K562 (cell line): Measurements from ENCODE around the gene R3HDM1. TPM values are rescaled to one million over a fixed set of nuclear protein-coding genes. Genes with fewer than 3 reads are reported as not detected.
A peak's percentile ranks its signal among the peaks of the same experiment; 100 is the strongest.

Experiments used
- ATF2 ChIP-seq: sonication (generic); formaldehyde crosslinking; IDR thresholded peaks from 2 replicates; pipeline ENCODE4 v1.8.1; 2022; ENCODE audit warnings: missing genetic modification reagents
- CHD4 ChIP-seq: fragments of 200-600 bp; sonication (generic); IDR thresholded peaks from 3 replicates; pipeline ENCODE4 v1.6.1; 2012; ENCODE audit warnings: low read depth, mild to moderate bottlenecking, mixed read lengths, low read length, inconsistent platforms; ENCODE audit not compliant: insufficient read depth, insufficient replicate concordance, poor library complexity, severe bottlenecking
- DEAF1 ChIP-seq: fragments of 450-650 bp; formaldehyde crosslinking; IDR thresholded peaks from 2 replicates; pipeline ENCODE4 v1.4.0; 2020; ENCODE audit warnings: mild to moderate bottlenecking, moderate library complexity
- DPF2 ChIP-seq: fragments of 450-650 bp; IDR thresholded peaks from 2 replicates; pipeline ENCODE4 v1.6.1; 2016
- FOXJ3 ChIP-seq: sonication (generic); formaldehyde crosslinking; IDR thresholded peaks from 2 replicates; pipeline ENCODE4 v1.4.0; 2020; ENCODE audit warnings: mild to moderate bottlenecking, missing genetic modification reagents
- PTBP1 ChIP-seq: fragments of 200-400 bp; formaldehyde crosslinking; IDR thresholded peaks from 2 replicates; pipeline ENCODE4 v1.6.1; 2017; ENCODE audit warnings: low read depth, low read length
- RBM25 ChIP-seq: fragments of 200-400 bp; formaldehyde crosslinking; IDR thresholded peaks from 2 replicates; pipeline ENCODE4 v1.6.1; 2018; ENCODE audit warnings: low read length, low read depth, moderate library complexity; ENCODE audit not compliant: severe bottlenecking
- RNF219 ChIP-seq: fragments of 250-450 bp; sonication (Bioruptor Pico); IDR thresholded peaks from 2 replicates; pipeline ENCODE4 v1.5.0; 2022; ENCODE audit warnings: mild to moderate bottlenecking
- SAP30 ChIP-seq: fragments of 200-600 bp; sonication (generic); IDR thresholded peaks from 2 replicates; pipeline ENCODE4 v1.6.1; 2012; ENCODE audit warnings: borderline replicate concordance, low read depth, mild to moderate bottlenecking, moderate library complexity, low read length, control low read depth, inconsistent platforms; ENCODE audit not compliant: insufficient read depth, poor library complexity, severe bottlenecking
- SRF ChIP-seq, 2 experiments: fragments of 250-450, 450-650 bp in 1 of 2; sonication (Bioruptor Pico) in 1 of 2; sonication (generic) in 1 of 2; formaldehyde crosslinking; IDR thresholded peaks; 2 replicates each; pipeline versions ENCODE4 v1.5.0 to v1.5.1; 2020 to 2022; ENCODE audit warnings: mild to moderate bottlenecking in 1 of 2, missing genetic modification reagents in 1 of 2
- SRSF9 ChIP-seq: fragments of 200-400 bp; formaldehyde crosslinking; IDR thresholded peaks from 2 replicates; pipeline ENCODE4 v1.6.1; 2017; ENCODE audit warnings: low read depth, low read length, borderline replicate concordance
- ZNF76 ChIP-seq: fragments of 250-450 bp; sonication (Bioruptor Pico); IDR thresholded peaks from 2 replicates; pipeline ENCODE4 v1.4.0; 2020; ENCODE audit warnings: mild to moderate bottlenecking, moderate library complexity, borderline replicate concordance
- ZNF780A ChIP-seq: fragments of 250-450 bp; sonication (Bioruptor Pico); IDR thresholded peaks from 2 replicates; pipeline ENCODE4 v1.5.0; 2021; ENCODE audit warnings: mild to moderate bottlenecking
- polyA plus RNA-seq, 8 experiments: library from polyadenylated mRNA; depleted of rRNA in 4 of 8; stranded (reverse) in 5 of 8; unstranded in 3 of 8; fragments of >200 nt; fragmentation: Nextera tagmentation in 2 of 8; fragmentation: Illumina TruSeq in 1 of 8; extraction: Ambion mirVana in 2 of 8; extraction: Trizol in 1 of 8; gene quantifications; 2 replicates each; pipeline versions ENCODE4 v1.2.1 to v1.2.3, GENCODE V29; 2011 to 2014; ENCODE audit warnings: inconsistent platforms in 1 of 8, missing spikeins in 1 of 8
- total RNA-seq, 7 experiments: library from RNA; depleted of rRNA in 6 of 7; stranded (reverse); fragments of >200 nt in 6 of 7; fragmentation: Illumina TruSeq in 2 of 7; extraction: Trizol in 2 of 7; gene quantifications; 2 replicates each; pipeline versions ENCODE4 v1.2.1 to v1.2.3, GENCODE V29; 2011 to 2021; ENCODE audit warnings: low replicate concordance in 1 of 7
- TF ChIP-seq, protein P1 (sequence below): sonication (generic); formaldehyde crosslinking; IDR thresholded peaks from 2 replicates; pipeline ENCODE4 v1.8.0; 2022; ENCODE audit warnings: missing genetic modification reagents, mild to moderate bottlenecking, borderline replicate concordance

Gene R3HDM1
- total and polyA plus RNA-seq, 9 of the 15 experiments (the other 6 are each of a cell fraction or from before 2014, with no cell fraction given) = 12.4 to 89.4 (median 31.0) TPM

- TF ChIP-seq ZNF76 (CRISPR knock-in tag) (no peak), SRSF9 (no peak), DPF2 (peak; percentile 36; the same call in 1 of the 2 replicates), SRF (CRISPR knock-in tag; IDR thresholded peaks at IDR 0.05) (peak in 1 of 2 experiments; percentile 32; a peak in 1 of 4 replicates), PTBP1 (no peak), DEAF1 (CRISPR knock-in tag) (no peak), RNF219 (CRISPR knock-in tag) (no peak), RBM25 (peak; percentile 30), CHD4 (no peak), FOXJ3 (CRISPR knock-in tag) (no peak), SAP30 (peak; percentile 85), ATF2 (CRISPR knock-in tag) (no peak), ZNF780A (no peak)
- TF ChIP-seq, protein P1, sequence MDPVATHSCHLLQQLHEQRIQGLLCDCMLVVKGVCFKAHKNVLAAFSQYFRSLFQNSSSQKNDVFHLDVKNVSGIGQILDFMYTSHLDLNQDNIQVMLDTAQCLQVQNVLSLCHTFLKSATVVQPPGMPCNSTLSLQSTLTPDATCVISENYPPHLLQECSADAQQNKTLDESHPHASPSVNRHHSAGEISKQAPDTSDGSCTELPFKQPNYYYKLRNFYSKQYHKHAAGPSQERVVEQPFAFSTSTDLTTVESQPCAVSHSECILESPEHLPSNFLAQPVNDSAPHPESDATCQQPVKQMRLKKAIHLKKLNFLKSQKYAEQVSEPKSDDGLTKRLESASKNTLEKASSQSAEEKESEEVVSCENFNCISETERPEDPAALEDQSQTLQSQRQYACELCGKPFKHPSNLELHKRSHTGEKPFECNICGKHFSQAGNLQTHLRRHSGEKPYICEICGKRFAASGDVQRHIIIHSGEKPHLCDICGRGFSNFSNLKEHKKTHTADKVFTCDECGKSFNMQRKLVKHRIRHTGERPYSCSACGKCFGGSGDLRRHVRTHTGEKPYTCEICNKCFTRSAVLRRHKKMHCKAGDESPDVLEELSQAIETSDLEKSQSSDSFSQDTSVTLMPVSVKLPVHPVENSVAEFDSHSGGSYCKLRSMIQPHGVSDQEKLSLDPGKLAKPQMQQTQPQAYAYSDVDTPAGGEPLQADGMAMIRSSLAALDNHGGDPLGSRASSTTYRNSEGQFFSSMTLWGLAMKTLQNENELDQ = no peak
Measured at GRCh38 chr2:135530313-135531230, 712 bp upstream of the R3HDM1 start, which contains the start of gene ZRANB3 (continued).
